ENCODE measurements around the gene FLNB. TPM values are rescaled to one million over a fixed set of nuclear protein-coding genes. Genes with fewer than 3 reads are reported as not detected.

Gene FLNB
- total and polyA plus RNA-seq, 2 of the 4 experiments (the other 2 are of a cell fraction), result 78.0 to 136 TPM

DNA sequence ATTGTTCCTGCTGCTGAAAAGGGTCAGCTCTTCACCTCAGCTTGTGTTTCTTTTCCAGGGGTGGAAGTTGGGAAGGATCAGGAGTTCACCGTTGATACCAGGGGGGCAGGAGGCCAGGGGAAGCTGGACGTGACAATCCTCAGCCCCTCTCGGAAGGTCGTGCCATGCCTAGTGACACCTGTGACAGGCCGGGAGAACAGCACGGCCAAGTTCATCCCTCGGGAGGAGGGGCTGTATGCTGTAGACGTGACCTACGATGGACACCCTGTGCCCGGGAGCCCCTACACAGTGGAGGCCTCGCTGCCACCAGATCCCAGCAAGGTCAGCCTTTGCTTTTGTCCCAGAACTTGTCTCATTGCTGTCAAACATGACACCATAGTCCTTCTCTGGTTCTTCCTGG is 113.0 kb downstream of the FLNB start:
- H3K79me1 ChIP-seq (ENCODE audit: low read depth in 1 of 2, low read length in 2 of 2), result peaks cover 47 to 61% of the 10 kb centered on the region in 2 experiments
- H3K27me3 ChIP-seq (ENCODE audit: control insufficient read depth, insufficient read depth, low read length), result no peaks in the 10 kb centered on the region
- BruUV-seq (replicated peaks), result no TSS peak
- intact Hi-C loops (cut with micrococcal nuclease), result no loop called here
- H3K56ac ChIP-seq (ENCODE audit: extremely low read depth, insufficient read depth, low read length), result no peak overlapping the region
- no peak overlapping the region for H3K27ac ChIP-seq (ENCODE audit: insufficient read depth, low read length)
- H2BK5ac ChIP-seq (ENCODE audit: low read depth, low read length, poor library complexity, severe bottlenecking), result no peak overlapping the region
- H3K23ac ChIP-seq (ENCODE audit: low read depth, low read length), result no peak overlapping the region
- DNase-seq (no peak), ATAC-seq (ENCODE audit: low read depth) (no peak)
- peaks cover 20% of the 10 kb centered on the region for H3K9me1 ChIP-seq (ENCODE audit: insufficient read depth, low read length)
- peak overlapping the region; percentile 30 for H2AK9ac ChIP-seq (replicated peaks; ENCODE audit: low read depth, low read length, poor library complexity)
- no peak overlapping the region for H3K4me3 ChIP-seq (ENCODE audit: insufficient read depth, low read depth, low read length)
- dilution Hi-C loops (cut with HindIII; ENCODE audit: low sequenced_read_pairs, unreplicated experiment), result no loop called here
- H3K18ac ChIP-seq (ENCODE audit: low read depth, low read length), result no peak overlapping the region
- H3K4ac ChIP-seq (ENCODE audit: low read depth, low read length), result no peak overlapping the region
- H4K8ac ChIP-seq (ENCODE audit: low read depth in 2 of 2, low read length in 2 of 2), result no peak overlapping the region
- 95% methylated on average over 7 of the region's 11 CpGs; no CpG with 5 or more reads in 1 of the 2 experiments for WGBS, 2 experiments (ENCODE audit: extremely low coverage in 2 of 2, insufficient read length in 1 of 2)
- H4K5ac ChIP-seq (ENCODE audit: low read depth, low read length), result no peak overlapping the region
- no peak overlapping the region for H2BK20ac ChIP-seq (ENCODE audit: low read depth, low read length)
- no peaks in the 10 kb centered on the region for H3K9me3 ChIP-seq (ENCODE audit: control insufficient read depth, insufficient read depth, low read length)
- ChIA-PET POLR2A (ENCODE audit: unreplicated experiment) (no interaction called here), CTCF (no interaction called here)
- H3K9ac ChIP-seq (ENCODE audit: low read depth, low read length), result no peak overlapping the region
- peaks cover 17% of the 10 kb centered on the region for H3K4me1 ChIP-seq (ENCODE audit: control insufficient read depth, insufficient read depth, low read length)
- no peak overlapping the region for H2BK120ac ChIP-seq (ENCODE audit: low read depth, low read length)
- H2AK5ac ChIP-seq (ENCODE audit: low read depth, low read length), result no peak overlapping the region
- 0 out of 2 replicates have a peak, but pooled peaks cover 9% of the 10 kb centered on the region for H4K20me1 ChIP-seq (ENCODE audit: insufficient read depth, low read length)
- in situ Hi-C loops (cut with MboI; ENCODE audit: low sequenced_read_pairs), result no loop called here
- H3K4me2 ChIP-seq (ENCODE audit: low read depth, low read length), result no peak overlapping the region
- H3K14ac ChIP-seq (replicated peaks; ENCODE audit: low read depth, low read length), result no peak overlapping the region
- TF ChIP-seq POLR2A (IDR thresholded peaks at IDR 0.05; ENCODE audit: low read depth, low read length) (no peak), RFX5 (IDR thresholded peaks at IDR 0.05; ENCODE audit: low read depth, low read length) (no peak), CHD1 (IDR thresholded peaks at IDR 0.05; ENCODE audit: low read depth, low read length) (no peak), NFE2L2 (IDR thresholded peaks at IDR 0.05; ENCODE audit: low read depth, low read length) (no peak)
- peaks cover 65% of the 10 kb centered on the region for H3K36me3 ChIP-seq (ENCODE audit: control insufficient read depth, insufficient read depth, low read length)
- no peak overlapping the region for H2BK15ac ChIP-seq (ENCODE audit: low read depth, low read length)
- no peak overlapping the region for H4K91ac ChIP-seq (ENCODE audit: insufficient read depth, low read depth, low read length)
- no peak overlapping the region for H2AFZ ChIP-seq (replicated peaks; ENCODE audit: low read length, poor library complexity)
